GM19452 (cell line): ENCODE measurements around the gene CAMK2A.

Experiments
- ATAC-seq: cut with Tn5 transposase; IDR thresholded peaks from one replicate; pipeline ENCODE4 v1.9.1; 2021; ENCODE audit not compliant: unreplicated experiment

CAMK2A gene

GRCh38 chr5:150174285-150174684 is 115.3 kb downstream of the CAMK2A start:
- ATAC-seq, result no peak

- no peak for ATAC-seq
Observed at GRCh38 chr5:150173161-150173560, 116.4 kb downstream of the CAMK2A start.

DNA sequence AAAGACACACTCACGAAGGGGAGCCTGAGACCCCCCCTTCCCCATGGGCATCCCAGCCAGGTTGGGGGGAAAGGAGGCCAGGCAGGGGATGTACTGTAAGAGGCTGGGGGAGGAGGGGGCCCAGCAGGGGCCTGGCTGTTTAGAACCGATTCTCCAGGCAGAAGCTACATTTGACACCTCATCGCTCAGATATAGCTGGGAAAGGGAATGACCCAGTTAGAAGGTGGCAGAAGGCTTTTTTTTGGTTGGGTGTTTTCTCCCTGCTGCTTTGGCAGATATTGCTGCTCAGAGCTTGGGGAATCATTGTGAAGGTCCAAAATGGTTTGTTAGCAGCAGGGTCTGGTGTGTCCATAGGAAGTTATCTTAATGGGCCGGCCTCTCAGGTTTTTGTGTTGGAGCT is 117.0 kb downstream of the CAMK2A start:
- ATAC-seq, result no peak

DNA sequence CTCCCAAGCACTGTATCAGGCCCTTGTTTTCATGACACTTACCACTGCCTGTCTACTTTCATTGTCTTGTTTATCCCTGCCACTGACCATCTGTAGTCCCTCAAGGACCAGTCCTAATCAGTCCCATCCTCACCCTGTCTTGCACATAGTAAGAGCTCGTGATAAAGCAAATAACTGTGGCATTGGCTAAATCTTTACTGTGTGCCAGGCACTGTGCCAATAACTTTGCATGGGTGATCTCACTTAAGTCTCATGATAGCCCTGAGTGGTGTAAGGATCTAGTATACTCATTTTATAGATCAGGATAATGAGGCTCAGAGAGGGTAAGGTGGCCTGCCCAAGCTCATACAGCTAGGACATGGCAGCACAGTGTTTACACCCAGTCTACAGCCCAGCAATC is 117.4 kb downstream of the CAMK2A start:
- ATAC-seq, result no peak
